HG03064 (cell line): ENCODE results near the gene EDN1.

Experiments
- ATAC-seq: cut with Tn5 transposase; IDR thresholded peaks from one replicate; pipeline ENCODE4 v1.9.1; 2021; ENCODE audit warnings: low read depth; ENCODE audit not compliant: unreplicated experiment

EDN1 gene

GRCh38 chr6:12293235-12293930 is 3.2 kb downstream of the EDN1 start:
- ATAC-seq: no peak

DNA sequence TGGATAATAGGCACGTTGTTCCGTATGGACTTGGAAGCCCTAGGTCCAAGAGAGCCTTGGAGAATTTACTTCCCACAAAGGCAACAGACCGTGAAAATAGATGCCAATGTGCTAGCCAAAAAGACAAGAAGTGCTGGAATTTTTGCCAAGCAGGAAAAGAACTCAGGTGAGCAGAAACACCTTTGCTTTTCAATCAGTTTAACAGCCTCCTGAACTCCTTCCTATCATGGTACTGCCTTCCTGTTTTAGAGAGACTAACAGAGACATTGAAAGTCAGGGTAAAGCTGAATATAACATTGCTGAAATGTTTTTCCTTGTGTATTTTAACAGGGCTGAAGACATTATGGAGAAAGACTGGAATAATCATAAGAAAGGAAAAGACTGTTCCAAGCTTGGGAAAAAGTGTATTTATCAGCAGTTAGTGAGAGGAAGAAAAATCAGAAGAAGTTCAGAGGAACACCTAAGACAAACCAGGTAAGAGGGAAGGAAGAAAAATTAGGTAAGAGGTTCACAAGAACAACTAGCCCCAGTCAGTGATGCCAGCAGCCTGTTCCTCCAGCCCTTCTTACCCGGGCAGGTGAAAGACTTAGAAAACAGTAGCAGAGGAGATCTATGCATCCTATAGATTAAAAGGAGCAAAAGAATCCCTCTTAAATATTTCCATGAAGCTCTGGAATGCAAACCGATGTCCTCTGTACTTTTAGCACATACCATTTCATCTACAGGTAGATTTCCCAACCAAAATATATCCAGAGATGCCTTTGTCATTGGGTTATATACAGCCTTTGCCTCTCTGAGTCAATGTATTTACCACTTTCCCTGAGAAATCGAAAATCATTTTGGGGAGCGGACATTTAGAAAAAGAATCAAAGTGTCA is 4.0 kb downstream of the EDN1 start:
- no peak for ATAC-seq

- no peak for ATAC-seq
These were observed 4.8 kb downstream of the EDN1 start for GRCh38 chr6:12294851-12295536.

DNA sequence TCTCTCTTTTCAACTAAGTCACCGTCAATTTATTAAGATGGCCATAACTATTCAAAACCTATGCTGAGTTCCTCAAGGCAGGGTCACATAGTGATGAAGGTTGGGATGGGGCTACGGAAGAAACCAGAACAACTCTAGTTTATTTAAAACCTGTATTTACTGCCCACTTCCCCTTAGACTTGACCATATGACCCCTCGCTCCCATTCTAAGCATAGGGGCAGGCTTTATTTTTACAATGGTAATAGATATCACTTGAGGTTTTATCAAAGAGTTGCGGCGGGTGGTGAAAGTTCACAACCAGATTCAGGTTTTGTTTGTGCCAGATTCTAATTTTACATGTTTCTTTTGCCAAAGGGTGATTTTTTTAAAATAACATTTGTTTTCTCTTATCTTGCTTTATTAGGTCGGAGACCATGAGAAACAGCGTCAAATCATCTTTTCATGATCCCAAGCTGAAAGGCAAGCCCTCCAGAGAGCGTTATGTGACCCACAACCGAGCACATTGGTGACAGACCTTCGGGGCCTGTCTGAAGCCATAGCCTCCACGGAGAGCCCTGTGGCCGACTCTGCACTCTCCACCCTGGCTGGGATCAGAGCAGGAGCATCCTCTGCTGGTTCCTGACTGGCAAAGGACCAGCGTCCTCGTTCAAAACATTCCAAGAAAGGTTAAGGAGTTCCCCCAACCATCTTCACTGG is 5.5 kb downstream of the EDN1 start:
- no peak for ATAC-seq

DNA sequence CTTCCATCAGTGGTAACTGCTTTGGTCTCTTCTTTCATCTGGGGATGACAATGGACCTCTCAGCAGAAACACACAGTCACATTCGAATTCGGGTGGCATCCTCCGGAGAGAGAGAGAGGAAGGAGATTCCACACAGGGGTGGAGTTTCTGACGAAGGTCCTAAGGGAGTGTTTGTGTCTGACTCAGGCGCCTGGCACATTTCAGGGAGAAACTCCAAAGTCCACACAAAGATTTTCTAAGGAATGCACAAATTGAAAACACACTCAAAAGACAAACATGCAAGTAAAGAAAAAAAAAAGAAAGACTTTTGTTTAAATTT is 6.1 kb downstream of the EDN1 start:
- ATAC-seq: no peak

DNA sequence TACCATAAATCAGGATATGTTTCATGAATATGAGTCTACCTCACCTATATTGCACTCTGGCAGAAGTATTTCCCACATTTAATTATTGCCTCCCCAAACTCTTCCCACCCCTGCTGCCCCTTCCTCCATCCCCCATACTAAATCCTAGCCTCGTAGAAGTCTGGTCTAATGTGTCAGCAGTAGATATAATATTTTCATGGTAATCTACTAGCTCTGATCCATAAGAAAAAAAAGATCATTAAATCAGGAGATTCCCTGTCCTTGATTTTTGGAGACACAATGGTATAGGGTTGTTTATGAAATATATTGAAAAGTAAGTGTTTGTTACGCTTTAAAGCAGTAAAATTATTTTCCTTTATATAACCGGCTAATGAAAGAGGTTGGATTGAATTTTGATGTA is 6.4 kb downstream of the EDN1 start:
- no peak for ATAC-seq

- no peak for ATAC-seq
These were observed 7.3 kb downstream of the EDN1 start for GRCh38 chr6:12297363-12298016.

DNA sequence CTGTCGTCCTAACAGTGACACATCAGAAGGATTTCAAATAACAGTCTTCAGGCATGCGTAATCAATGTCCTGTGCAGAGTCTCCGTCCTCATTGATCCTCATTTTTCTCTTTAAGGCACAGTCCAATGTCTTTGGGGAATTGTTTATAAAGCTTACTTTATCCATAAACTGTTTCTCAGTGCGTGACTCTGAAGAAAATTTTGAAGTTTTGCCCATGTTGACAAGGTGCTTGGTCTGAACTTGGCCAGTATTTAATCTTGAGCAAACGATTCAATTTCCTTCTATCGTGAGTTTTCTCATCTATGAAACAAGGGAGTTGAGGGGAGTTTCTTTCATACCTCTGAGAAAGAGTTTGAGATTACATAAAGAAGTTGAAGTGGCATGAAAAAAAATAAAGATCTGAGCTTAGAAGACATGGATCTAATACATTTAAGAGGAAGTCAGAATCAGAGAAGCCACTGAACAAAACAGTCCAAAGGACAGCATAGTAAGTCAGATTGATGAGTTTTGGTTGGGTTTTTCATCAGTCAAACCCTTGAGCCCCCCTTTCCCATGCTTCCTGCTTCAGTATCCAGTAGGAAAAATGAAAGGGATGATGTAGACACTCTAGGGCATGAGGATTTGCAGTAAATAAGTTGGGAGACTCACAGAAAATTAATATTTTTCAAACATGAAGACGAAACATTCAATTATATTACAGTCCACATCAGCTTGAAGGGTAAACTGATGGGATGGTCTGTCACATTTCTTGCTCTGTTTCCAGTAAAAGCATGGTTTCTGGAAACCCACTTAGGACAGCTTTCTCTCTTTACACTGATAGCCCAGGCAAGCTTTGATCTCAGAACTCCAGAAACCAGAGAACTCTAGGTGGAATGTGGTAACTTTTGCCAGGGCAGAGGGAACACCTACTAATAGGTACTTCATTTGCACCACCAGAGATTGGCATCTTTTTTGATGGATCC is 8.1 kb downstream of the EDN1 start:
- no peak for ATAC-seq

DNA sequence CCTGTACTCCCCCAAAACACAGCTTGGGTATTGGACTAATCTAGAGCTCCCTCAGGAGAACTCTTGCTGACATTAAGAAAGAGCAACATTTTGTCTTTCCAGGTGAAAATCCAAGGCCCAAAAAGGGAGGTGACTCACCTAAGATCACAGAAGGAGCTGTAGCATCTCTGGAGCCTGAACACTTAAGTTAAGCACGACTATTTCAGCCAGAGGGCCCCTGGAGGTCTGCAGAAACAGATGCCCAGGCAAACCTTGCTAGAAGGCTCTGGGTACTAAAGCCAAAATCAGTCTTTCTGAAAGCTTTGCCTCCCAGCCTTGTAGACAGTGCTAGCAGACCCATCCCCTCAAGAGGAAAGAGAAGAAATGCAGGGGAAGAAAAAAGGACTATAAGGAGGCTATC is 8.8 kb downstream of the EDN1 start:
- ATAC-seq: no peak

- no peak for ATAC-seq
These were observed 10.9 kb downstream of the EDN1 start for GRCh38 chr6:12301018-12301417.

- no peak for ATAC-seq
These were observed 14.3 kb downstream of the EDN1 start for GRCh38 chr6:12304487-12304886.

GRCh38 chr6:12309070-12309469 is 18.9 kb downstream of the EDN1 start:
- ATAC-seq: no peak

DNA sequence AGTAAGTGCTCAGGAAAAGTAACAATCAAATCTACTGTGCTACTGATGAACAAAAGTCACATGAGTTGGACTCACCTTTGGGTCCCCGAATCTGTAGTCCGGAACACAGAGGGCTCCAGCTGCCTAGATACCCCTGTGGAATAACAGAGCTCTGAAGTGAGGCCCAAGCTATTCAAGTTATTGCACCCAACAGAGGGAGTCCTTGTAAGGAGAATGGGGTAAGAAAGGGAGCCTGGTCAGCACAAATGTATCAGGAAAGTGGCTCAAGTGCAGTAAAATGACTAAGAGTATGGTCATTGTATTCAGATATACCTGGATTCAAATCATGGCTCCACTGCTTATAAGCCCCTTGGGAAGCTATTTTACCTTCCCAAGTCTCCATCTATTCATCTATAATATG is 20.9 kb downstream of the EDN1 start:
- no peak for ATAC-seq

DNA sequence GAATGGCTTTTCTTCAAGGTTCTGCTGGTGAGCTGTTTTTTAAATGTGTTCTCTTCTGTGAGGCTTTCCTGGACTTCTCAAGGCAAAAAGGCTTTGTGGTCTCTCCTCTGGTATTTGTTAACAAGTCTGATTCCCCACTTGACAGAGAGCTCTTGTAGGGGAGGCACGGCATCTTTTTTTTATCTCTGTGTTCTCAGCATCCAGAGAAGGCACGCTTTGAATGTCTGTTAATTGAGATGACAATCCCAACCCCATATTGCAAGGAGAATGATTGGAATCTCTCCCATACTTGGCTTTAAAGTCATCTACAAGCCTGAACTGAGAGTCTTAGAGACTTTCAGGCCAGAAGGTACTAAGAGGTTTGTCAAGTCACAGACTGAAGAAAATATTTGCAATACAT is 22.6 kb downstream of the EDN1 start:
- ATAC-seq: no peak

GRCh38 chr6:12313306-12313991 is 23.3 kb downstream of the EDN1 start:
- no peak for ATAC-seq

DNA sequence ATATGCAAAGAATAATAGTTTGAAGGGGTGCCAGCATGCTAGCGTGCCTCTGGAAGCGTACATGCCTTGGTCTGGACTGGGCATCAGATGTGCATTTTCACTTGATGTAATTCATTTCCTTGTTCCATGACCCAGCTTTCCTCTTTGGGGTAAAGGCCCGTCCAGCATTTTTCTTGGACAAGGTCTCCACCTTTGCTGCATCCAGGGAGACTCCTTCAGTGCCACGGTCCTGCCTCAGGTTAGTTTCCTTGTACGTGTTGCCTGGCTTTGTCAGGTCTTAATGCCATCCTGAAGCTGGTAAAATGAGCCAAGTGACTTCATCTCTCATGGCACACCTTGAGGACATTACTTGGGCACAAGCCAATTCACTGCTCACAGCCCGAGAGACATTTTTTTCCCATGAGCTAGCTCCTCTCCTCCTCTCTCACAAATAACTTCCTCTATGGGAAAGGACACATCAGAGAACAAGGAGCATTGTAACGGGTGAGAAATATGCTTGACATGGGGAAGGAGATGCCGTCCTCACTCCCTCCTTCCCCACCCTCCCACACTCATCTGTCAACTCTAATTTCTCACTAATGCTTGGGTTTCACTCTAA is 23.9 kb downstream of the EDN1 start:
- ATAC-seq: no peak

GRCh38 chr6:12314751-12315150 is 24.6 kb downstream of the EDN1 start:
- no peak for ATAC-seq

- ATAC-seq: no peak
These were observed 25.3 kb downstream of the EDN1 start for GRCh38 chr6:12315292-12316081.
